ENCODE measurements around the gene TCHP.

The TCHP gene

DNA sequence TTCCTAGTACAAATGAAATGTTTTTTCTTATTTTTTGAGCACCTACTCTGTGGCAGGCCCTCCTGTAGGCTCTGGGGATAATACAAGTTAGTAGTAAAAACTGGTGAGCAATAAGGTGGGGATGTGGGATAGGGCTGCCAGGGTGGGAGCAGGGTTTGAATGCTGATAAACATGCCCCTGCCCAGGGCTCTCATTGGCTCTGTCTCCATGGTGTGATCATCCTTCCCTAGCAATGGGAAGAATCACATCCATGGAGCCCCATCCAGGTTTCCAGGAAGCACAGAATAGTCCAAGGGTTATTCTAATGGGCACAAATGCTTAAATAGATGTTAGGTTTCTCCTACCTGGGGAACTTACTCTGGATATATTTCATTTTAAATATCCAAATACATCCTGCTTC lies 50.6 kb downstream of the TCHP start (continued):
- no peak for TF ChIP-seq PPARA (CRISPR knock-in tag; IDR thresholded peaks at IDR 0.05; ENCODE audit: borderline replicate concordance)
- TF ChIP-seq ZFP30 (CRISPR knock-in tag; IDR thresholded peaks at IDR 0.05) = no peak
- TF ChIP-seq POU6F1 (CRISPR knock-in tag; IDR thresholded peaks at IDR 0.05; ENCODE audit: borderline replicate concordance, low read depth) = no peak
- TF ChIP-seq ARNTL (CRISPR knock-in tag; IDR thresholded peaks at IDR 0.05; ENCODE audit: borderline replicate concordance, low read depth) = no peak
- no peak for TF ChIP-seq CSDC2 (CRISPR knock-in tag; IDR thresholded peaks at IDR 0.05)

DNA sequence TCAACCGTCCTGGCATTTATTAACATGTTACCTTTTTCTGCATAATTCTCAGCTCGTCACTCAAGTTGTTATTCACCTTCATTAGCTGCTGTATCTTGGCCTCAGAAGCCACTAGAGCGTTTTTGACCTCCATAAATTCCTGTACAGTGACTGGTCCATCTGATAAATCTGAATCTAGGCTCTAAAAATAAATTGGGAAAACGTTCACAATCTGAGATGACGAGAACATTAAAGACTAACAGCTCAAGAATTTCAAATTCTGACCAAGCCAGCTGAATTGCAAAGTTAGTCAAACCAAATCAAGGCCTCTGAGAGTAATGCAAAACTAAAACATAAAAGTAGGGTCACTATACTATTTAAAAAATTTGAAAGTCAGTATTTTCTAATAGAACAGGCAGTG lies 51.1 kb downstream of the TCHP start:
- peak; percentile 79 for ATAC-seq
- TF ChIP-seq, protein P1, sequence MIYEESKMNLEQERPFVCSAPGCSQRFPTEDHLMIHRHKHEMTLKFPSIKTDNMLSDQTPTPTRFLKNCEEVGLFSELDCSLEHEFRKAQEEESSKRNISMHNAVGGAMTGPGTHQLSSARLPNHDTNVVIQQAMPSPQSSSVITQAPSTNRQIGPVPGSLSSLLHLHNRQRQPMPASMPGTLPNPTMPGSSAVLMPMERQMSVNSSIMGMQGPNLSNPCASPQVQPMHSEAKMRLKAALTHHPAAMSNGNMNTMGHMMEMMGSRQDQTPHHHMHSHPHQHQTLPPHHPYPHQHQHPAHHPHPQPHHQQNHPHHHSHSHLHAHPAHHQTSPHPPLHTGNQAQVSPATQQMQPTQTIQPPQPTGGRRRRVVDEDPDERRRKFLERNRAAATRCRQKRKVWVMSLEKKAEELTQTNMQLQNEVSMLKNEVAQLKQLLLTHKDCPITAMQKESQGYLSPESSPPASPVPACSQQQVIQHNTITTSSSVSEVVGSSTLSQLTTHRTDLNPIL (CRISPR knock-in tag; IDR thresholded peaks at IDR 0.05; ENCODE audit: low read depth) = 0 out of 2 replicates have a peak, but pooled peaks have one; percentile 53
- TF ChIP-seq GLIS3 (CRISPR knock-in tag; IDR thresholded peaks at IDR 0.05) = no peak
- TF ChIP-seq ISL1 (CRISPR knock-in tag; IDR thresholded peaks at IDR 0.05) = 0 out of 2 replicates have a peak, but pooled peaks have one; percentile 41
- no peak for TF ChIP-seq TSHZ2 (CRISPR knock-in tag; IDR thresholded peaks at IDR 0.05)

DNA sequence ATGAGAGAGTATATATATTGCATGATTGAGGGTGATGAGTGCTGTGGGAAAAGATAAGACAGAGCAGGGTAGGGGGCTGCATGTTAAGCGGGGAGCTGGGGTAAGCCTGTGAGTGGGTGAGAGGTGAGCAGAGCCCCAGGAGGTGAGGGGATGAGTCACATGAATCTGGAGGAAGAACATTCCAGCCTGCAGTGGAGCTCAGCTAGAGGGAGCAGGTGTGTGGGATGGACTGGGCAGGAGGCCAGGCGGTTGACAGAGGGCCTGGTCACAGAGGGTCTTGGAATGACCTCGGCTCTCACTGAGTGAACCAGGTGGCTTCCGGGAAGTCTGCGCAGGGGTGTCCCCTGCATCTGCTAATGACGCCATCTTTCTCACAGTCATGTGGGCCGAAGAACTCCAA lies 51.7 kb downstream of the TCHP start:
- ATAC-seq = peak; percentile 58
- TF ChIP-seq ISL1 (CRISPR knock-in tag; IDR thresholded peaks at IDR 0.05) = no peak
- TF ChIP-seq PATZ1 (CRISPR knock-in tag; IDR thresholded peaks at IDR 0.05; ENCODE audit: borderline replicate concordance) = no peak
- no peak for TF ChIP-seq PPARA (CRISPR knock-in tag; IDR thresholded peaks at IDR 0.05; ENCODE audit: borderline replicate concordance)
- peak; percentile 21; the same call in 1 of the 2 replicates for TF ChIP-seq CSDC2 (CRISPR knock-in tag; IDR thresholded peaks at IDR 0.05)
- no peak for TF ChIP-seq TCF4 (CRISPR knock-in tag; IDR thresholded peaks at IDR 0.05; ENCODE audit: borderline replicate concordance)
- no peak for TF ChIP-seq BACH2 (CRISPR knock-in tag; IDR thresholded peaks at IDR 0.05; ENCODE audit: borderline replicate concordance)
- no peak for TF ChIP-seq POU6F1 (CRISPR knock-in tag; IDR thresholded peaks at IDR 0.05; ENCODE audit: borderline replicate concordance, low read depth)
- TF ChIP-seq RARB (CRISPR knock-in tag; IDR thresholded peaks at IDR 0.05) = no peak
- TF ChIP-seq ESRRG (CRISPR knock-in tag; IDR thresholded peaks at IDR 0.05) = no peak

DNA sequence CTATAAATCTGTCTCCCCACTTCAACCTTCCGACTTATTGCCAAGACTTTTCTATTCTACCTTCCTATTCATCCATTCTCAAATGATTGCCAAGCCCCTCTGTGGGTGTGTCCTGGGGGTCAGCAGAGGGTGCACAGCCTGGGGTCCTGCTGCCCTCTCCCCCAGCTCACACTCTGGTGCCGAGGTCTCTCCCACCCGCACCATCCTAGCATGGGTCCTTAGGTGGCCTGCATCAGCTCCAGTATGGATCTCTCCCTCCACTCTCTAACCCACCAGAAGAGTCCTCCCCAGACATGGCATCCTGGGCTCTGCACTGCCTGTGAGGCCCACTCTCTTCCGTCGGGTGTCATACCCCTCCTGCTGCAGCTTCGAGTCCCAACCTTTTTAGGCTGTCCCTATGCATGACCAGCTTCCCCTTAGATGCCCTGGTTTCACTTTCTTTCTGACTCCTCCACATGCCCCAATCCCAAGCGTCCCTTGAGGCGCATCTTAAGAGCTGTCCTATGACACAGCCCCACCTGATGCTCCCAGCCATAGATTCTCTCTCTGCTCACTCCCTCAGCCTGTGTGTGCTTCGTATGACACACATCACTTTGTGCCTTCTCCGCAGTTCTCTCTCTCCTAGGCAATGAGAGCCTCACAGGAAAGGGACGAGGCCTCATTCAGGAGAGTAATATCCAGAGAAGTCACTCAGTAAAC lies 52.2 kb downstream of the TCHP start:
- no peak for ATAC-seq
- TF ChIP-seq RARB (CRISPR knock-in tag; IDR thresholded peaks at IDR 0.05) (no peak), CSDC2 (CRISPR knock-in tag; IDR thresholded peaks at IDR 0.05) (0 out of 2 replicates have a peak, but pooled peaks have one; percentile 4)

GRCh38 chr12:109952873-109953272 lies 52.8 kb downstream of the TCHP start:
- TF ChIP-seq TCF4 (CRISPR knock-in tag; IDR thresholded peaks at IDR 0.05; ENCODE audit: borderline replicate concordance) = no peak
- no peak for TF ChIP-seq POU6F1 (CRISPR knock-in tag; IDR thresholded peaks at IDR 0.05; ENCODE audit: borderline replicate concordance, low read depth)
- TF ChIP-seq ZFP3 (CRISPR knock-in tag; IDR thresholded peaks at IDR 0.05) = no peak
- no peak for TF ChIP-seq ZNF565 (CRISPR knock-in tag; conservative IDR thresholded peaks at IDR 0.05; ENCODE audit: low read depth)
- no peak for TF ChIP-seq CSRNP3 (CRISPR knock-in tag; IDR thresholded peaks at IDR 0.05)
- TF ChIP-seq BACH2 (CRISPR knock-in tag; IDR thresholded peaks at IDR 0.05; ENCODE audit: borderline replicate concordance) = no peak
- no peak for TF ChIP-seq PPARA (CRISPR knock-in tag; IDR thresholded peaks at IDR 0.05; ENCODE audit: borderline replicate concordance)
- TF ChIP-seq TOX (CRISPR knock-in tag; IDR thresholded peaks at IDR 0.05; ENCODE audit: borderline replicate concordance) = no peak
- TF ChIP-seq RARB (CRISPR knock-in tag; IDR thresholded peaks at IDR 0.05) = no peak
- no peak for ATAC-seq

All from SK-N-SH treated with all-trans-retinoic acid at 6 μM for 48 hours (cell line).